Measurements from ENCODE around the gene MAN2B2.

The MAN2B2 gene

DNA sequence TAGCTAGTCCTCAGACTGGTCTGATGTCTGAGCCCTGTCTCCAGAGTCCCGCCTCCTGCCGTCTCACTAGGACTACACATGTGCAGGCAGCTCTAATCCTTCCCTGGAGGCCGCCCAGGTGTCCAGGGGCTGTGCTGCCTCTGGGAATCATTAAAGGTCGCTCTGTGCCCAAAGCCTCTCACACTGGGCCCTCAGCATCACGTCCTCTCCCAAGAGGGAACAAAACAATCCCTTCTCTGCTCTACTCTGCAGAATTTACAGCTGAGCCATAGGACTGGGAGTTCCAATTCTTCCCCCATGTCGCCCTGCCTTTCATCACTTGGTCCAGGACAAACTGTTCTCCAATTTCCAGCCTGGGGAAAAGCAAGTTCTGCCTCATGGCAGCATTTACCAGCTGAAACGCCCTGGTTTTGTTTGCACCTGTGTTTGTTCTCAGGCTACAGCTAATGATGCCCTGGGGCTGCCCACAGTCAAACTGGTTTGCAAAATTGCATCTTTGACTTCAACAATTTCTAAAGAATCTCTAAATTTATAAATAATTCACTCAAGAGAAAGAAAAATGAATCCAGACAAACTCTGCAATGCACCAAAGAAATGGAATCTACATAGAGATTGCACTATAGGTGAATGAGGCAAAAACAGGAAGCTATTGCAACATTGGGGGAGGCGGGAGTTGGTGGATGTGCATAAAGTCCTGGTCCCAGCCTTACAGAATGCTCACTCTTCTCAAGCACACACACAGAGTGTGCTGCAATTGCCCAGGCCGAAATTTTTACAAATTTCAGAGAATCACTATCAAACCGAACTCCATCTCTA is 58.3 kb downstream of the MAN2B2 start:
- Histone ChIP-seq H3K27ac (ENCODE audit: low read length) (no peak overlapping the region), H2AFZ (ENCODE audit: low read depth, low read length) (no peak overlapping the region), H3K4me2 (ENCODE audit: low read length) (no peak overlapping the region)

GRCh38 chr4:6634746-6635145 is 59.8 kb downstream of the MAN2B2 start:
- Histone ChIP-seq H3K4me3 (ENCODE audit: low read length) (no peak overlapping the region), H3K27ac (ENCODE audit: low read length) (no peak overlapping the region), H3K4me1 (ENCODE audit: low read length) (0 out of 2 replicates have a peak, but pooled peaks cover 2% of the 10 kb centered on the region), H2AFZ (ENCODE audit: low read depth, low read length) (no peak overlapping the region), H4K20me1 (ENCODE audit: insufficient read depth, low read length) (no peaks in the 10 kb centered on the region), H3K4me2 (ENCODE audit: low read length) (no peak overlapping the region), H3K9me3 (ENCODE audit: insufficient read depth, low read length) (no peaks in the 10 kb centered on the region), H3K9ac (ENCODE audit: low read length) (no peak overlapping the region), H3K79me2 (ENCODE audit: low read length) (no peaks in the 10 kb centered on the region), H3K27me3 (ENCODE audit: low read depth, low read length) (no peaks in the 10 kb centered on the region), H3K36me3 (replicated peaks; ENCODE audit: low read depth, low read length) (no peaks in the 10 kb centered on the region)
- TF ChIP-seq EZH2phosphoT487 (IDR thresholded peaks at IDR 0.05; ENCODE audit: low read depth) (no peak), CTCF (IDR thresholded peaks at IDR 0.05; ENCODE audit: low read depth, low read length) (no peak)

More for the DNA sequence above, 58.3 kb downstream of the MAN2B2 start:
- H4K20me1 ChIP-seq (ENCODE audit: insufficient read depth, low read length): no peaks in the 10 kb centered on the region
- no peaks in the 10 kb centered on the region for H3K79me2 ChIP-seq (ENCODE audit: low read length)
- no peaks in the 10 kb centered on the region for H3K36me3 ChIP-seq (replicated peaks; ENCODE audit: low read depth, low read length)
- no peak overlapping the region for H3K4me3 ChIP-seq (ENCODE audit: low read length)
- H3K9me3 ChIP-seq (ENCODE audit: insufficient read depth, low read length): no peaks in the 10 kb centered on the region
- H3K9ac ChIP-seq (ENCODE audit: low read length): no peak overlapping the region
- H3K4me1 ChIP-seq (ENCODE audit: low read length): 0 out of 2 replicates have a peak, but pooled peaks cover 2% of the 10 kb centered on the region
- H3K27me3 ChIP-seq (ENCODE audit: low read depth, low read length): no peaks in the 10 kb centered on the region
- no peak for TF ChIP-seq EZH2phosphoT487 (IDR thresholded peaks at IDR 0.05; ENCODE audit: low read depth)
- TF ChIP-seq CTCF (IDR thresholded peaks at IDR 0.05; ENCODE audit: low read depth, low read length): no peak

- no peaks in the 10 kb centered on the region for H3K9me3 ChIP-seq (ENCODE audit: insufficient read depth, low read length)
- H3K4me1 ChIP-seq (ENCODE audit: low read length): peaks cover 9% of the 10 kb centered on the region
- peaks cover 35% of the 10 kb centered on the region for H3K79me2 ChIP-seq (ENCODE audit: low read length)
- H3K36me3 ChIP-seq (replicated peaks; ENCODE audit: low read depth, low read length): peaks cover 25% of the 10 kb centered on the region
- H4K20me1 ChIP-seq (ENCODE audit: insufficient read depth, low read length): peaks cover 22% of the 10 kb centered on the region
- no peaks in the 10 kb centered on the region for H3K27me3 ChIP-seq (ENCODE audit: low read depth, low read length)
- H3K4me3 ChIP-seq (ENCODE audit: low read length): no peak overlapping the region
- H3K27ac ChIP-seq (ENCODE audit: low read length): no peak overlapping the region
- no peak overlapping the region; the same call in 1 of the 2 replicates for H3K4me2 ChIP-seq (ENCODE audit: low read length)
- TF ChIP-seq CTCF (IDR thresholded peaks at IDR 0.05; ENCODE audit: low read depth, low read length): no peak
- no peak for TF ChIP-seq EZH2phosphoT487 (IDR thresholded peaks at IDR 0.05; ENCODE audit: low read depth)
- no peak overlapping the region for H3K9ac ChIP-seq (ENCODE audit: low read length)
- no peak overlapping the region for H2AFZ ChIP-seq (ENCODE audit: low read depth, low read length)
Measured at GRCh38 chr4:6639137-6639680, 64.2 kb downstream of the MAN2B2 start.
